GF-D8 (cell line): ENCODE measurements around the gene COA4.
A peak's percentile ranks its signal among the peaks of the same experiment; 100 is the strongest.
"Not testable (repeated sequence)": the region's sequence is repeated elsewhere in the genome, so short reads cannot be mapped to it uniquely, and the experiment has no call there.

ENCODE experiments used
- DNase-seq: peaks from one replicate; lab custom pipeline; 2025; lab: John Stamatoyannopoulos, UW

Gene COA4

GRCh38 chr11:73876424-73877310 lies at the start of gene COA4, which contains the start of gene PAAF1:
Gene COA4, minus strand, starts transcription at chr11:73876846. Its CDS starts 3,468 bp downstream, at chr11:73873378.
Gene PAAF1, plus strand, starts transcription at chr11:73876999. Its CDS starts 23 bp downstream, at chr11:73877022.
- DNase-seq, result peak; percentile 95

GRCh38 chr11:73921180-73921579 lies 44.5 kb upstream of the COA4 start:
- DNase-seq, result no peak

GRCh38 chr11:73916435-73916834 lies 39.8 kb upstream of the COA4 start:
- no peak for DNase-seq

DNA sequence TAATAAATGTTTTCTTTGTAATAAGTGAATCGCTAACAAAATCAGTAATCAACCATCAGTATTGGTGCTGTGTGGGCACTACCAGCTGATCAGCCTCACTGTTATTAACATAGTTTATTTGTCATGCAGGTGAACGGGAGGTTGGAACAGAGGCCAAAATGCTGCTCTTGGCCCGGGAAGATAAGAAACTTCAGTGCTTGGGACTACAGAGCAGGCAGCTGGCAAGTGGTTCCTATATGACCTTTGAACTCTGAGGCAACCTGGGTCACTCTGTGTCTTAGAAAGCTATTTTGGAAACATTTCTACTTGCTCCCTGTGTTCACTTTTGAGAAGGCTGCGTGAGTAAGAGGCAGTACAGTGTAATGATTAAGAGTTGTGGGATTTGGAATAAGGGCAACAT lies 37.6 kb upstream of the COA4 start:
- no peak for DNase-seq

DNA sequence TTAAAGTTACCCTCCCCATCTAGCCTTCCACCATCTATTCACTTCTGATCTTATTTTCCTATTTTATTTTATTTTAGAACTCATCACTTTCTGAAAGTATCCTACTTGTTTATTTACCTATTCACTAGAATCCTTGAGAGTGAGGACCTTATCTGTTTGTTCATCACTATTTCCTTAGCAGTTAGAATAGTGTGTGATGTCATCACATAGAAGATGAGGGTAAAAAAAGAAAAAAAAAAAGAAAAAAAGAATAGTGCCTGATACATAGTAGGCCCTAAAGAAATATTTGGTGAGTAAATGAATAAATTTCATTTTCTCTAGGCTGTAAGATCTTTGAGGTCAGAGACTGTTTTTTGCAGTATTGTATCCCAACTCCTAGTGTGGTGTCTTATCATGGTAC lies 36.8 kb upstream of the COA4 start:
- DNase-seq, result no peak

DNA sequence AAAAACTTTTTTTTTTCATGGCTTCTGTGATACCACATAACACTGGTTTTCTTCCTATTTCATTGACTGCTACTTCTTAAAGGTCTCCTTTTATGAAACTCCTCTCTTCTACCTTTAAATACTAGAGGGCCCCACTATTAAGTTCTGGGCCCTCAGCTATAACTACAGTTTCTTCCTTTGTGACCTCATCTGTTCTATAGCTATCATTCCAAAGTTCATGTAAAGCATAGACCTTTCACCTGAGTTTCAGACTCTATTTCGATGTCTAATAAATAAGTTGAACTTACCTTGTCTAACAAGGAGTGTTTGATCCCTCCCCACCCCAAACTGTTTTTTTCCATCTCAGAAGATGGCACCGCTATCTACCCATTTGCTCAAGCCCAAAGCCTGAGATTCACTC lies 35.4 kb upstream of the COA4 start:
- no peak for DNase-seq

DNA sequence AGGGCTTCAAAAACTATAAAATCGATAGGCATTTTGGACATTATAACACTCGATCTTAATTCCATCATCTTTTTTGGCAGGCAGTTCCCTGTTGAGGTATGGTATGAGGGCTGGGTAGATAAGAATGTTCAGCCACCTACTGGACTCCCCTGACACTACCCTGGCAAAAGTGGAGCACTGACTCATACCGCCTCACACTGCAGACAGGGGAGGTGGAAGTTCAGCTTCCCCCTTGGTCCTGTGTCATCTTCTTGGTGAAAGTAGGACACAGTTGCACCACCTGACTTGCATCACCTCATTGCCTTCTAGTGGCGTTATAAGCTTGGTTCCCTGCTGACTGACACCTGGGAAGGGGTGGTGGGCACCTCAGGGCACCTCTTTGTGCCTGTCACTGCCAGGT lies 30.5 kb upstream of the COA4 start:
- no peak for DNase-seq

GRCh38 chr11:73902303-73902702 lies 25.7 kb upstream of the COA4 start:
- no peak for DNase-seq

DNA sequence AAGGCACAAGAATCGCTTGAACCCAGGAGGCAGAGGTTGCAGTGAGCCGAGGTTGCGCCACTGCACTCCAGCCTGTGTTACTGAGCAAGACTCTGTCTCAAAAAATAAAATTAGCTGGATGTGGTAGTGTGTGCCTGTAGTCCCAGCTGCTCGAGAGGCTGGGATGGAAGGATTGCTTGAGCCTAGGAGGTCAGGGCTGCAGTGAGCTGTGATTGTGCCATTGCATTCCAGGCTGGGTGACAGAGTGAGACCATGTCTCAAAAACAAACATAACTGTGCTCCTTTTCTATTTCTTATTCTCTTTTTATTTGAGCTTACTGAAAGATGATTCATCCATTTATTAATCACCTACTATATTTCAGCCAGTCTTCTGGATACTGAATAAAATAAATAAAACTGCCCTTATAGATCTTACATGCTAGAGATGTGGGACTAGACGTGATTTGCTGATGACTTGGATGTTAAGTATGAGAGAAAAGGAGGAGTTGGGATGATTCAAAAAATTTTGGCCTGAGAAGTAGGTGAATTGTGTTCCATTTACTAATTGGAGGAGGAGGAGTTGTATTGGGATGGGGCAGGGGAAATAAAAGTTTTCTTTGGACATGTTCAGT lies 18.2 kb upstream of the COA4 start:
- DNase-seq, result no peak

GRCh38 chr11:73893041-73893440 lies 16.4 kb upstream of the COA4 start:
- DNase-seq, result no peak

- DNase-seq, result no peak
These were observed 12.9 kb upstream of the COA4 start for GRCh38 chr11:73889536-73889935.

DNA sequence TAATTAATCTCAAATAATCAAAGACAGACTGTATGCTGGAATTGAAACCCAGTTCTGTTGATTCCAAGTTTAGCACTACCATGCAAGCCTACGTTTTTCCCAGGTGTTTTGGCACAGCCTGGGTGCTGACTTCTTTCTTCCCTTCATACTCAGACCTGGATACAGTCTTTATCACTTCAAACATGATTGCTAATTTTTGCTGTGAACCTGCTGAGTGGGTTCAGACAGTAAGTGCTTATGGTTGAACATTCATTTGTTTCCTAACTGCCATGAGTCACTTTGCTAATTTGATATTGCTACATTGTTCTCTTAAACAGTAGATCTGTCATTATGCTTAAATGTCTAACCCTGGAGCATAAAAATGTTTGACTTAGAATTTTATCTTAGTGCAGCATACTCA lies 12.4 kb upstream of the COA4 start:
- no peak for DNase-seq

DNA sequence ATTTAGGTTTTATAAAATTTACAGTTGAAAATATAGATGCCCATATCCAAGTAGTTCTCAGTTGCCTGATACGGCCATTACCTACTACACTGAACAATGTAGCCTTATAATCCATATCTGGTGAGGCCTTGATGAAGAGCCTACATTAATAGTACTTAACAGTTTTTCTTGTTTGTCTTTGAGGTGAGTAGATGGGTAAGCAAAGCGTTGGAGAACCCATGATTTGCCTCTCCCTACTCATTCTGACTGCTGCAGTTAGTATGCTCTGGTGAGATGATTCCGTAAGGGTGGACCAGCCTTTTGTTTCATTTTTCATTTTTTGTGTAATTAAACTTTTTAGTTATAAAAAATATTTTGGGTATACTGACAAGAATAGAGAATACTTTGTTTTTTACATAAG lies 11.6 kb upstream of the COA4 start:
- DNase-seq, result no peak

- no peak for DNase-seq
These were observed 7.2 kb upstream of the COA4 start for GRCh38 chr11:73883856-73884255.

GRCh38 chr11:73880449-73880848 lies 3.8 kb upstream of the COA4 start:
- not testable (repeated sequence) for DNase-seq

DNA sequence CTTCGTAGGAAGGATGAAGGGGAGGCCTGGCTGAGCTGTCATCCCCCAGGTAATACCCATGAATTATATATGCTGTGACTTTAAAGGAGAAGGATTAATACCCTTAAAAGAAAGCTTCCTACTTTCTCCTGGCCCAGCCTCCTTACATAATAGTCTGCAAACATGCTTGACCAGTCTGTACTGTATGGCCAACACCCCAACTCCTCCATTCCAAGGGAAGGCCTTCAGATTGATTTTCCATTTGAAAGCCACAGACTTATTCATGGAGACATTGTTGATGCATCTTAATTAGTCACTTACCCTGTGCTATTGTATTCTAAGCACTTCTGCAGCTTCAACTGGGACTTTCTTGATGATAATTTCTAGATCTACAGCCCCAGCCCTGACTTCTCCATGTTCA lies 2.1 kb upstream of the COA4 start:
- DNase-seq, result no peak

DNA sequence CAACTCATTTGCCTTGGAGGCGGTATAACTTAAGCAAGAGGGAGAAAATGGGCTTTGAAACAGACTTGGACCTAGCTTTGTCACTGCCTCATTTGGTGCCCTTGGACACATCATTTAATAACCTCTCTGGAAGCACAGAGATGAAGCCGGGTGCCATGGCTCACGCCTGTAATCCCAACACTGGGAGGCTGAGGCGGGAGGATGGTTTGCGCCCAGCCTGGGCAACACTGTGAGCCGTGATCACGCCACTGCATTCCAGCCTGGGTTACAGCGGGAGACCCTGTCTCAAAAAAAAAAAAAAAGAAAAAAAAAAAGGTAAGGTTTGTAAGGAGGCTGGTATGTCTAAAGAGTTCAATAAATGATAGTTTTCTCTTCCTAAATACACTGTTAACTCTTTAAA lies 806 bp downstream of the COA4 start:
- DNase-seq, result no peak

- no peak for DNase-seq
These were observed 1.3 kb downstream of the COA4 start for GRCh38 chr11:73875380-73875779.

- no peak for DNase-seq
These were observed 3.8 kb downstream of the COA4 start for GRCh38 chr11:73872749-73873357.

GRCh38 chr11:73870261-73870660 lies 6.4 kb downstream of the COA4 start:
- no peak for DNase-seq

DNA sequence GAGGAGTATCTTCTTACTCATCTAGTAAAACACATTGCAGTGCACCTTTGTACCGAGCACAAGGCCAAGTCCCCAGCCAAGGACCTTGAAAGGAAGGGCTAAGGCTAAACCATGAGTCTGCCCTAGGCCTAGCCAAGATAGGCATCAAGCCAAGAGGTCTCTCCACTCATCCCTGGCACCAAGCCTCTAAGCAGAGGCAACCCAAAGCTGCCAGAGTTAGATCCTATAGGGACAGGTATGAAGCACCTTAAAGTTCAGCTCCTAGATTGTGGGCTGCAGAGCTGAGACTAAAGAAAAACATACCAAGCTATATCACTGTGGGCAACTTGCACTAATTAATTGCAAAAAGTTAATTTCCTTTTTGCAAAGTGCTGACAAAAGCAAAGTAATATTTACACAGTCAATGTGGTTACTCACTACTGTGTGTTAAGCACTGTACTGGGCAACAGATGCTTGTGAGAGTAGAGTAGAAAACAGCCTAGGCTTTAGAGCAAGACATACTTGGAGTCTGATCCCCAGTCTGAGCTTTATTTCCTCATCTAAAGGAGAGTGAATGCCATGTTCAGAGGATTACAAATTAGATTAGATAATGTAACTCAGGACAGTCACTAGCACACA lies 7.2 kb downstream of the COA4 start:
- DNase-seq, result no peak

GRCh38 chr11:73866586-73866996 lies 10.1 kb downstream of the COA4 start:
- no peak for DNase-seq
